ENCODE measurements around the gene POFUT1. TPM values are rescaled to one million over a fixed set of nuclear protein-coding genes. Genes with fewer than 3 reads are reported as not detected.

Gene POFUT1
- polyA plus RNA-seq, 3 donors, result 10.9 to 22.8 (median 11.8) TPM

- peaks cover 91% of the 10 kb centered on the region for H4K20me1 ChIP-seq (ENCODE audit: insufficient read depth, low read length)
- H3K4me2 ChIP-seq (replicated peaks; ENCODE audit: extremely low read depth, low read length, poor library complexity, severe bottlenecking), result no peak overlapping the region
- peaks cover 74% of the 10 kb centered on the region for H3K4me1 Mint-ChIP-seq
- peak overlapping the region in 4 of 7 donors; percentile 11 to 93 (median 84) for H3K27ac Mint-ChIP-seq
- TF ChIP-seq CTCF (IDR thresholded peaks at IDR 0.05), result no peak
- H3K4me1 ChIP-seq (ENCODE audit: control insufficient read depth in 1 of 2, insufficient read depth in 2 of 2, low read length in 2 of 2), result peaks cover 64 to 70% of the 10 kb centered on the region in 2 donors
- H3K4me3 ChIP-seq (replicated peaks in 1 of 3; ENCODE audit: low read depth in 2 of 3, low read length in 3 of 3), result peak overlapping the region in 2 of 3 experiments; percentile 3 to 31
- H3K27ac ChIP-seq (ENCODE audit: low read depth in 1 of 2, low read length in 2 of 2), result peak overlapping the region; percentile 41 to 55
- H3K9ac ChIP-seq (ENCODE audit: insufficient read depth, low read length, poor library complexity, severe bottlenecking), result no peak overlapping the region
- H3K79me2 ChIP-seq (ENCODE audit: insufficient read depth, low read length), result peaks cover 97% of the 10 kb centered on the region
- H3K27me3 ChIP-seq (ENCODE audit: control insufficient read depth in 2 of 2, insufficient read depth in 2 of 2, low read length in 2 of 2), result no peaks in the 10 kb centered on the region
- no peak for DNase-seq
- peaks cover 58 to 67% of the 10 kb centered on the region in 2 donors for H3K36me3 ChIP-seq (replicated peaks in 1 of 2; ENCODE audit: control insufficient read depth in 1 of 2, insufficient read depth in 2 of 2, low read length in 2 of 2)
- H3K36me3 Mint-ChIP-seq, result peaks cover 58 to 67% of the 10 kb centered on the region in 2 donors
- H3K9me3 ChIP-seq (replicated peaks in 1 of 2; ENCODE audit: control insufficient read depth in 1 of 2, insufficient read depth in 1 of 2, low read length in 2 of 2), result no peaks in the 10 kb centered on the region
- H3K9me3 Mint-ChIP-seq, result no peaks in the 10 kb centered on the region
- no peak overlapping the region for H2AFZ ChIP-seq (ENCODE audit: insufficient read depth, low read depth, low read length, poor library complexity, severe bottlenecking)
- 100% methylated on average over 1 of the region's 4 CpGs for WGBS (ENCODE audit: insufficient coverage)
- H3K27me3 Mint-ChIP-seq (ENCODE audit: low read depth in 3 of 3), result peaks cover 0 to 2% (median 0%) of the 10 kb centered on the region in 3 donors
- peak overlapping the region in 1 of 2 donors; percentile 50 for H3K4me3 Mint-ChIP-seq
- intact Hi-C loops (cut with micrococcal nuclease), result loop anchor here in 1 of 2 donors (10.0 kb wide), 1 partner anchor 283 kb away; no protein-coding TSS in a partner anchor
Measured at GRCh38 chr20:32201296-32201976, 6.2 kb upstream of the POFUT1 start.

GRCh38 chr20:32201977-32202363 is 5.7 kb upstream of the POFUT1 start:
- Histone ChIP-seq H3K4me2 (replicated peaks; ENCODE audit: extremely low read depth, low read length, poor library complexity, severe bottlenecking) (no peak overlapping the region), H3K79me2 (ENCODE audit: insufficient read depth, low read length) (peaks cover 98% of the 10 kb centered on the region), H3K27ac (ENCODE audit: low read depth in 1 of 2, low read length in 2 of 2) (peak overlapping the region; percentile 41 to 55), H3K9ac (ENCODE audit: insufficient read depth, low read length, poor library complexity, severe bottlenecking) (no peak overlapping the region), H3K36me3 (replicated peaks in 1 of 2; ENCODE audit: control insufficient read depth in 1 of 2, insufficient read depth in 2 of 2, low read length in 2 of 2) (peaks cover 53 to 61% of the 10 kb centered on the region in 2 donors), H2AFZ (ENCODE audit: insufficient read depth, low read depth, low read length, poor library complexity, severe bottlenecking) (no peak overlapping the region), H3K27me3 (ENCODE audit: control insufficient read depth in 2 of 2, insufficient read depth in 2 of 2, low read length in 2 of 2) (no peaks in the 10 kb centered on the region), H4K20me1 (ENCODE audit: insufficient read depth, low read length) (peaks cover 86% of the 10 kb centered on the region), H3K4me1 (ENCODE audit: control insufficient read depth in 1 of 2, insufficient read depth in 2 of 2, low read length in 2 of 2) (peaks cover 69 to 75% of the 10 kb centered on the region in 2 donors), H3K9me3 (replicated peaks in 1 of 2; ENCODE audit: control insufficient read depth in 1 of 2, insufficient read depth in 1 of 2, low read length in 2 of 2) (no peaks in the 10 kb centered on the region), H3K4me3 (replicated peaks in 1 of 3; ENCODE audit: low read depth in 2 of 3, low read length in 3 of 3) (peak overlapping the region in 2 of 3 experiments; percentile 3 to 31)
- H3K27me3 Mint-ChIP-seq (ENCODE audit: low read depth in 3 of 3), result peaks cover 0 to 6% (median 1%) of the 10 kb centered on the region in 3 donors
- intact Hi-C loops (cut with micrococcal nuclease), result loop anchor here in 1 of 2 donors (10.0 kb wide), 1 partner anchor 283 kb away; no protein-coding TSS in a partner anchor
- H3K4me1 Mint-ChIP-seq, result peaks cover 80% of the 10 kb centered on the region
- peak overlapping the region; percentile 50 to 61 for H3K4me3 Mint-ChIP-seq
- H3K36me3 Mint-ChIP-seq, result peaks cover 54 to 61% of the 10 kb centered on the region in 2 donors
- H3K27ac Mint-ChIP-seq, result peak overlapping the region; percentile 82 to 93 (median 88)
- peak in 1 of 3 donors; percentile 17 for DNase-seq
- no peak for TF ChIP-seq CTCF (IDR thresholded peaks at IDR 0.05)
- no peaks in the 10 kb centered on the region for H3K9me3 Mint-ChIP-seq
- WGBS (ENCODE audit: insufficient coverage), result 43% methylated on average over 1 of the region's 8 CpGs

Data from CD14-positive monocyte (primary cell).